HepG2 (cell line): ENCODE data around the gene AGR2.

Experiments used
- FOXM1 ChIP-seq: sonication (generic); formaldehyde crosslinking; IDR thresholded peaks from 2 replicates; pipeline ENCODE4 v1.5.0; 2020; ENCODE audit warnings: missing genetic modification reagents
- GATAD2A ChIP-seq: IDR thresholded peaks from 2 replicates; pipeline ENCODE4 v1.6.1; 2016
- POLR2A ChIP-seq, 2 experiments: IDR thresholded peaks; 2 replicates each; pipeline ENCODE4 v1.6.1; 2011; ENCODE audit warnings: low read depth in 2 of 2, low read length in 2 of 2, mild to moderate bottlenecking in 1 of 2, moderate library complexity in 1 of 2; ENCODE audit not compliant: insufficient read depth in 1 of 2
- ZNF674 ChIP-seq: sonication (generic); formaldehyde crosslinking; IDR thresholded peaks from 2 replicates; pipeline ENCODE4 v1.5.0; 2020; ENCODE audit warnings: low read depth, mild to moderate bottlenecking, missing genetic modification reagents
- TF ChIP-seq, protein P1 (sequence below): IDR thresholded peaks from 2 replicates; pipeline ENCODE4 v1.6.1; 2016; ENCODE audit warnings: missing compliant biosample characterization, missing genetic modification reagents, borderline replicate concordance

DNA sequence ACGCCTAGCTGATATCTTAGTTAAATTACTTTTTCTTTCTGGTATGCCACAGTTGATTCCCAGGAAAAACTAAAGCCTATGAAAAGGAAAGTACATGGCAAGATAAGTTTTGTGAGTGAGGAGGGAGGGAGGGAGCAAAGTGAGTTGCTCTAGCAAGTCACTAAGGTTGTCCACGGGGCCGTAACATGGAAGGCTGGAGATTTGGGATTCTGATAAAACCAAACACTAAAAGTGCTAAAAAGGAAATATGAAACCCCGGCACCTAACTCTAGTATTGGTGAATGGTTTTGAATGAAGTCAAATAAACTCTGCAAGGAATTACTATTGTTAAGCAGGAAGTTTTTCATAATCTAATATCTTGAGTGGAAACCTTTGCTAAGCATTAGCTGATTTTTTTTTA is 1.7 kb downstream of the AGR2 start:
- TF ChIP-seq POLR2A (IDR thresholded peaks at IDR 0.05; ENCODE audit: insufficient read depth in 1 of 2, low read depth in 2 of 2, low read length in 2 of 2) (no peak), ZNF674 (no peak), FOXM1 (CRISPR knock-in tag) (no peak), GATAD2A (CRISPR knock-in tag) (no peak)
- TF ChIP-seq, protein P1, sequence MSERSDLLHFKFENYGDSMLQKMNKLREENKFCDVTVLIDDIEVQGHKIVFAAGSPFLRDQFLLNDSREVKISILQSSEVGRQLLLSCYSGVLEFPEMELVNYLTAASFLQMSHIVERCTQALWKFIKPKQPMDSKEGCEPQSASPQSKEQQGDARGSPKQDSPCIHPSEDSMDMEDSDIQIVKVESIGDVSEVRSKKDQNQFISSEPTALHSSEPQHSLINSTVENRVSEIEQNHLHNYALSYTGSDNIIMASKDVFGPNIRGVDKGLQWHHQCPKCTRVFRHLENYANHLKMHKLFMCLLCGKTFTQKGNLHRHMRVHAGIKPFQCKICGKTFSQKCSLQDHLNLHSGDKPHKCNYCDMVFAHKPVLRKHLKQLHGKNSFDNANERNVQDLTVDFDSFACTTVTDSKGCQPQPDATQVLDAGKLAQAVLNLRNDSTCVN (CRISPR knock-in tag), result no peak
